Astrocyte of the cerebellum (primary cell): ENCODE measurements around the gene LCN2.

Experiments
- DNase-seq: peaks from one replicate; pipeline ENCODE4 v3.0.0-alpha.2; 2011; ENCODE audit warnings: low read depth
- H3K4me3 ChIP-seq: 2 replicates; pipeline ENCODE4 v1.5.1; 2011; ENCODE audit warnings: mild to moderate bottlenecking, low read depth, low read length, moderate library complexity
- in situ Hi-C: cut with HindIII; loops from 2 replicates; pipeline ENCODE4 v1.10.0; 2017; ENCODE audit warnings: low sequenced_read_pairs
- TF ChIP-seq, protein P1 (sequence below): IDR thresholded peaks from 2 replicates; pipeline ENCODE4 v1.5.1; 2012; ENCODE audit warnings: low read length, low read depth, moderate library complexity, mild to moderate bottlenecking; ENCODE audit errors: missing control alignments

LCN2 gene

DNA sequence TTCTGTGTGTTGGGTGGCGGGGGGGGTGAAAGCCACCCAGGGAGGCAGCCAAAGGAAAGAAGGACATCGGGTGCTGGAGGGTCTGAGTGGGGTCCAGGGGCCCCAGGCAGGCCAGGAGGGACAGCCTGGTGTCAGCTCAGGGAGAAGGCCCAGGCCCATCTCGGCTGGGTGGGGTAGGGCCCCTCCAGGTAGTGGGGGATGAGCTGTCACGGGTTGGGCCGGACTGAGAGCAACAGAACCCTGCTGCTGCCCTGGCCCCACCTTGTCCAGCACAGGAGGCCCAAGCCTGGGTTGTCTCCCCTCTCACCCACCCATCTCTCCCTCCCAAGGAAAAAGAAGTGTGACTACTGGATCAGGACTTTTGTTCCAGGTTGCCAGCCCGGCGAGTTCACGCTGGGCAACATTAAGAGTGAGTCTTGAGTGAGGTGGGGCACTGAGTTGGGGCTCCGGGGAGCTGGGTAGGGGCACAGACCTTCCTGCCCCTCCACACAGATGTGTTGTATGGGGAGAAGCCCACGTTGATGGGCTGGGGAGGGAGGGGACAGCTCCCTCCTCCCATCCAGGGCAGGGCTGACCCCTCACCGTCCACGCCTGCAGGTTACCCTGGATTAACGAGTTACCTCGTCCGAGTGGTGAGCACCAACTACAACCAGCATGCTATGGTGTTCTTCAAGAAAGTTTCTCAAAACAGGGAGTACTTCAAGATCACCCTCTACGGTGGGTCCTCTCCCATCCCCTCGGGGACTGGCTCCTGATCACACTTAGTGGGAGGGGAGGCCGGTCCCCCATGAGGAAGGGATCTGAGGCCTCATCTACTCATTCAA is 2.3 kb downstream of the LCN2 start:
- no peak overlapping the region for H3K4me3 ChIP-seq
- TF ChIP-seq, protein P1, sequence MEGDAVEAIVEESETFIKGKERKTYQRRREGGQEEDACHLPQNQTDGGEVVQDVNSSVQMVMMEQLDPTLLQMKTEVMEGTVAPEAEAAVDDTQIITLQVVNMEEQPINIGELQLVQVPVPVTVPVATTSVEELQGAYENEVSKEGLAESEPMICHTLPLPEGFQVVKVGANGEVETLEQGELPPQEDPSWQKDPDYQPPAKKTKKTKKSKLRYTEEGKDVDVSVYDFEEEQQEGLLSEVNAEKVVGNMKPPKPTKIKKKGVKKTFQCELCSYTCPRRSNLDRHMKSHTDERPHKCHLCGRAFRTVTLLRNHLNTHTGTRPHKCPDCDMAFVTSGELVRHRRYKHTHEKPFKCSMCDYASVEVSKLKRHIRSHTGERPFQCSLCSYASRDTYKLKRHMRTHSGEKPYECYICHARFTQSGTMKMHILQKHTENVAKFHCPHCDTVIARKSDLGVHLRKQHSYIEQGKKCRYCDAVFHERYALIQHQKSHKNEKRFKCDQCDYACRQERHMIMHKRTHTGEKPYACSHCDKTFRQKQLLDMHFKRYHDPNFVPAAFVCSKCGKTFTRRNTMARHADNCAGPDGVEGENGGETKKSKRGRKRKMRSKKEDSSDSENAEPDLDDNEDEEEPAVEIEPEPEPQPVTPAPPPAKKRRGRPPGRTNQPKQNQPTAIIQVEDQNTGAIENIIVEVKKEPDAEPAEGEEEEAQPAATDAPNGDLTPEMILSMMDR = no peak
- in situ Hi-C loops = no loop called here
- DNase-seq = no peak

DNA sequence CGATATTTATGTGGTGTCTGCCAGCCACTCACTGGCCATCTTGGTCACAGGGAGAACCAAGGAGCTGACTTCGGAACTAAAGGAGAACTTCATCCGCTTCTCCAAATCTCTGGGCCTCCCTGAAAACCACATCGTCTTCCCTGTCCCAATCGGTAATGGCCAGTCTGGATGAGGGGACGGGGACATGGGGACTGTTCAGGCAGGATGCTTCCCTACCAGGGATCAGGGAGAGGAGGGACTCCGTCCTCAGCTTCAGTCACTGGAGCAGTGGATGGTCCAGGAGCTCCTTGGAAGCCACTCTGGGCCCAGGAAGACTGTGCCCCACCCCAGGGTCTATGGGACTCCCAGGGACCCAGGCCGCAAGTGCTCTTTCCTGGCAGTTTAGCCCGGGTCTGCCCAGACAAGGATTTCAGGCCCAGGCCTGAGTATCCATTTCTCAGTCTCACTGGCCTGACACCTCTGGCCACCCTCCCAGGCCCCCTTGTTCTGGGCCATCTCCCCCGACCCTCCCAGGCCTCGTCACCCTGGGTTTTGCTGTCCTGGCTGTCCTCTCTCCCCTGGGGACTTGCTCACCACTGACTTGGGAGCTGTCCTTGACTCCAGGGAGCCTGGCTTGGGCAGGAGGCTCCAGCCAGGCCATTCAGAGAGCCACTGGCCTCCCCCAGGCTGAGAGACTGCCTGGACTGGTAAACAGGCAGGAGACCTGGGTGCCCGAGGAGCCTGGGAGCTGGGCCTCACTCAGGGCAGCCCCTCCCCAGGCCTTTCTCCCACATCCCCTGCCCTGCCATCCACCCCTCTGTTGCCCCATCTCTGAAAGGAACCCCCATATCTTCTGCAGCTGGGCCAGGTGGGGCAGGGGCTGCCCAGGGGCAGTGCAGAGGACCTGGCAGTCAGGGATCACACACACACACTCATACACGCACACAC is 3.1 kb downstream of the LCN2 start:
- TF ChIP-seq, protein P1 = no peak
- DNase-seq = no peak
- H3K4me3 ChIP-seq = no peak overlapping the region
- in situ Hi-C loops = no loop called here

DNA sequence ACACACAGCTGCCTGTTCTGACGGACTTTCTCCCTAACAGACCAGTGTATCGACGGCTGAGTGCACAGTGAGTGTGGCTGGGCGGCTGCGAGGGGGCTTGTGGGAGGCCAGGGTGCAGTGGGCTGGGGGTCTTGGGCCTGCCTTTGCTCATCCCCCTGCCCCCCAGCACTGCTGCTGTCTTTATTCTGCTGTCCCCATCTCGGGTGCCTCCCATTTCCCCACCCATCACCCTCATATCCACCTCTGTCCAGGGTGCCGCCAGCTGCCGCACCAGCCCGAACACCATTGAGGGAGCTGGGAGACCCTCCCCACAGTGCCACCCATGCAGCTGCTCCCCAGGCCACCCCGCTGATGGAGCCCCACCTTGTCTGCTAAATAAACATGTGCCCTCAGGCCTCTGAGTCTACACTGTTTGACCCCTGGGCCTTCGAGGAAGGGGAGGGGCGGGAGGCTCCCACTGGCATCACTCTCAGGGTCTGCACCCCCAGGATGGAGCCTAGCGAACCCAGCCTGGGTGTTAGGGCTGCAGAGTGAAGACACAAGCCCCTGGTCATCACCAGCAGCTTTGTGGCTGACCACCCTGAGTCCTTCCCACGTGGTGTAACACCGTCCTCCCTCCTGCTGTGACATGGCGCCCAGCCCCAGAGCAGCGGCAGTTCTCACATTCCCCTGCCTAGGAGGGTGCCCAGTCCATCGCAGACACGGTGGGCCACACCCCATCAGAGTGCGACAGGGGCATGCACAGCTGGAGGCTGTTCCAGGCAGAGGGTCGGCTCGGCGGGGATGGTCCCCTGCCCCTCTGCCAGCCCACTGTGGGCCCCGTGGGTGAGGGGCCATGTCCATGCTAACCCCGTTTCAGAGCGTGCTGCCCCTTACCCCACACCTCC is 4.0 kb downstream of the LCN2 start:
- TF ChIP-seq, protein P1 = no peak
- H3K4me3 ChIP-seq = no peak overlapping the region
- in situ Hi-C loops = no loop called here
- DNase-seq = no peak

DNA sequence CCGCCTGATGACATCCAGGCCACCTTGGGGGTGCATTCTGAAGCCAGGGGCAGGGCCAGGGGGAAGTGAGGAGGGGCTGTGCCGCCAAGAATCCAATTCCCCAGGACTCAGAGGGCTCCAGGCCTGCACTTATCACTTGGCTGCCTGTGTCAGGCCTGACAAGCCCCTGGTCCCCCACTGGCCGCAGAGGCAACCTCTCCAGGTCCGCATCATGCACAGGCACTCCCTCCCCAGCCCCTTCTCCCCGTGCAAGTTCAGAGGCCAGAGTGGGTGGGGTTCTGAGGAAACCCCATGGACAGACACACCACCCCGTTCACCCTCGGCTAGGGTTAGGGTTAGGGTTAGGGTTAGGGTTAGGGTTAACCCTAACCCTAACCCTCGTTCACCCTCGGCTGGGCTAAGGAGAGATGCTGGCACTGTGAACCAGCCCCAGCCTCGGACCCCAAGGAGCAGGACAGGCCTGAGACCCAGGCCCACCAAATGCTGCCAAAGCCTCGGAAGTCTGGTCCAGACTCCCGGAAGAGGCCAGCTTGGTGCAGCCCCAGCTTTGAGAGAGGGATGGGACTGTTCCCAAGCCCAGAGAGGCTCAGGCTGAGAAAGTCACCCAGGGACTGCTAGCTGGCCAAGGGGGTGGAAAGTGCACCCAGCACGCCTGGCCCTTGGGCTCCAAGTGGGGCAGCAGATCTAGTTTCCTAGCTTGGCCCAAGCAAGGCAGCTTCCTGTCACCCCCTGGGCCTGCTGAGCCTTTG is 4.9 kb downstream of the LCN2 start:
- TF ChIP-seq, protein P1 = no peak
- in situ Hi-C loops = no loop called here
- DNase-seq = no peak
- H3K4me3 ChIP-seq = no peak overlapping the region

DNA sequence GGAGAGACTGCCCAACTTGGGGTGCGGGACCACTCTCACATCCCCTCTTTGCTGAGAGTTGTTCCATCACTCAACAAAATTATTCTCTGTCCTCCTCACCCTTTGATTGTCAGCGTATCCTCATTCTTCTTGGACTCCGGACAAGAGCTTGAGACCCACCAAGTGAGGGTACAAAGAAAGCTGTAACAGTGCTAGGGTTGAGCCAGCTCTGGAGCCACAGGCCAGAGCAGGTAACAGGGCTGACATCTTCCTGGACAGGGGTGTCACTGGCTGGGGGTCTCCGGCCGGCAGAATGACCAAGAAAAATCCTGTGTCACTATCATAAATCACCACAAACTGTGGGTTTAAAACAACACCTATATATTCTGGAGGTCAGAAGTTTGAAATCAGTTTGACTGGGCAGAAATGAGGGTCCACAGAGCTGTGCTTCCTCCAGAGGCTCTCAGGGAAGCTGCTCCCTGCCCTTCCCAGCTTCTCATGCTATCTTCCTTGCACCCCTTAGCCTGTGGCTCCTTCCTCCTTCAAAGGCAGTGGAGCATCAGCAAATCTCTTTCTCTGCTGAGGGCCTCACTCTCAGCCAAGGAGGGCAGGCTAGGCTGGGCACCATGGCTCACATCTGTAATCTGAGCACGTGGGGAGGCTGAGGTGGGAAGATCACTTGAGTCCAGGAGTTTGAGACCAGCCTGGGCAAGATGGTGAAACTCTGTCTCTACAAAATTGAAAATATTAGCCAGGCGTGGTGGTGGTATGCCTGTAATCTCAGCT is 6.7 kb downstream of the LCN2 start:
- TF ChIP-seq, protein P1 = no peak
- no peak for DNase-seq
- H3K4me3 ChIP-seq = no peak overlapping the region
- in situ Hi-C loops = no loop called here
